CD4-positive, alpha-beta T cell (primary cell): ENCODE measurements around the gene FMNL1. TPM values are rescaled to one million over a fixed set of nuclear protein-coding genes. Genes with fewer than 3 reads are reported as not detected.

Experiments used
- ATAC-seq: fragments of 200-7000 bp; cut with Tn5 transposase; one replicate; pipeline ENCODE4 v1.10.0; 2022; ENCODE audit warnings: mild to moderate bottlenecking; ENCODE audit not compliant: poor library complexity
- CTCF ChIA-PET: fragments of 350-600 bp; sonication (Branson Sonifier 250); formaldehyde crosslinking; loops from one replicate; lab custom pipeline; 2021; ENCODE audit warnings: antibody characterized with exemption, inconsistent platforms; lab: Charles Lee
- POLR2A ChIA-PET: fragments of 350-600 bp; sonication (Branson Sonifier 250); formaldehyde crosslinking; loops from one replicate; lab custom pipeline; 2021; ENCODE audit warnings: antibody characterized with exemption, inconsistent platforms; lab: Charles Lee
- DNase-seq, 14 experiments: peaks; one replicate each; pipeline ENCODE4 v3.0.0-alpha.2; 2013 to 2020; ENCODE audit warnings: mixed read lengths in 2 of 14
- H3K27ac ChIP-seq, 2 donors: one replicate each; pipeline versions ENCODE4 v1.5.1 to v1.7.0; 2013; ENCODE audit warnings: low read length in 2 of 2, low read depth in 1 of 2, mild to moderate bottlenecking in 1 of 2
- H3K27me3 ChIP-seq, 2 experiments: 1 replicate in 1 of 2; 2 replicates in 1 of 2; pipeline versions ENCODE4 v1.6.1 to v1.7.0; 2013; ENCODE audit warnings: low read length in 2 of 2, control low read depth in 1 of 2, mild to moderate bottlenecking in 1 of 2, moderate library complexity in 1 of 2; ENCODE audit not compliant: insufficient read depth in 2 of 2, control insufficient read depth in 1 of 2
- H3K36me3 ChIP-seq: one replicate; pipeline ENCODE4 v1.6.1; 2013; ENCODE audit warnings: low read length, control low read depth; ENCODE audit not compliant: insufficient read depth
- H3K4me1 ChIP-seq: one replicate; pipeline ENCODE4 v1.6.1; 2013; ENCODE audit warnings: low read length, control low read depth; ENCODE audit not compliant: insufficient read depth
- H3K4me3 ChIP-seq: one replicate; pipeline ENCODE4 v1.5.1; 2013; ENCODE audit warnings: mild to moderate bottlenecking, low read length, moderate library complexity
- H3K9me3 ChIP-seq, 2 experiments: 1 replicate in 1 of 2; 2 replicates in 1 of 2; pipeline versions ENCODE4 v1.6.1 to v1.7.0; 2013; ENCODE audit warnings: low read length in 2 of 2, mild to moderate bottlenecking in 2 of 2, control low read depth in 1 of 2, moderate library complexity in 1 of 2; ENCODE audit not compliant: control insufficient read depth in 1 of 2, insufficient read depth in 1 of 2
- H3K27ac Mint-ChIP-seq: one replicate; pipeline ENCODE4 v1.8.0; 2020; ENCODE audit warnings: mixed read lengths
- H3K27me3 Mint-ChIP-seq: one replicate; pipeline ENCODE4 v1.8.0; 2021; ENCODE audit warnings: mixed read lengths
- H3K36me3 Mint-ChIP-seq: one replicate; pipeline ENCODE4 v1.8.0; 2021; ENCODE audit warnings: low read depth, mixed read lengths
- H3K4me1 Mint-ChIP-seq: one replicate; pipeline ENCODE4 v1.8.0; 2021; ENCODE audit warnings: low read depth, mixed read lengths
- H3K4me3 Mint-ChIP-seq: one replicate; pipeline ENCODE4 v1.8.0; 2020; ENCODE audit warnings: mild to moderate bottlenecking, mixed read lengths
- H3K9me3 Mint-ChIP-seq: one replicate; pipeline ENCODE4 v1.8.0; 2020; ENCODE audit warnings: mixed read lengths
- intact Hi-C, 2 experiments: fragments of 100-400 bp; cut with DNase I in 1 of 2; cut with micrococcal nuclease in 1 of 2; formaldehyde crosslinking; loops; one replicate each; pipeline versions ENCODE4 v1.15.1 to v1.9.0; 2023 to 2025; cut with DNase I, micrococcal nuclease
- total RNA-seq, 174 experiments: library from RNA in 2 of 174; stranded (reverse) in 2 of 174; gene quantifications; one replicate each; pipeline ENCODE4 v1.2.3 and lab custom pipeline; 2021 to 2026
- TF ChIP-seq, protein P1 (sequence below): fragments of 200-600 bp; IDR thresholded peaks from one replicate; pipeline ENCODE4 v1.8.0; 2022; ENCODE audit warnings: antibody characterized with exemption, mild to moderate bottlenecking

Gene FMNL1
- total RNA-seq, 2 experiments from 2014 or later: 378 to 387 TPM

DNA sequence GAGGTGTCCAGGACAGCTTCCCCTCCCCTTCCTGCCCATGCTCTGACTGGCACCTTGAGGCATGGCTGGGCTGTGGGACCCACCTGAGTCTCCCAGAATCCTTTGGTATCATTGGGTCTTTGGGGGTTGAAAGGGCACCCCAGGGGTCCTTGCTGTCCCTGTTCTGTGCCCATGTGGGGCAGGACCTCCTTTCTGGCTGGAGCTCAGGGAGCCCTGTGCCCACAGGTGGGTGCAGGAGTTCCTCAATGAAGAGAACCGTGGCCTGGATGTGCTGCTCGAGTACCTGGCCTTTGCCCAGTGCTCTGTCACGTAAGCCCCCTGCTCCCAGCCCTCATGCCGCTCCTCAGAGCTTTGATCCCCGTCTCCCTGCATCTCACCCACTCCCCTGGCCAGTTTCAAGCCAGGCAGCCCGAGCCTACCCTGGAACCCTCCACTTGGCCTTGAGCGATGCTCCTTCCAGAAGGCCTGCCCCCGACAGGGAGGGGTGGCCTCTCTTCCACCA is 11.8 kb downstream of the FMNL1 start:
- no peaks in the 10 kb centered on the region for H3K27me3 Mint-ChIP-seq
- no peaks in the 10 kb centered on the region for H3K9me3 ChIP-seq
- peaks cover 84% of the 10 kb centered on the region for H3K36me3 ChIP-seq
- TF ChIP-seq, protein P1, sequence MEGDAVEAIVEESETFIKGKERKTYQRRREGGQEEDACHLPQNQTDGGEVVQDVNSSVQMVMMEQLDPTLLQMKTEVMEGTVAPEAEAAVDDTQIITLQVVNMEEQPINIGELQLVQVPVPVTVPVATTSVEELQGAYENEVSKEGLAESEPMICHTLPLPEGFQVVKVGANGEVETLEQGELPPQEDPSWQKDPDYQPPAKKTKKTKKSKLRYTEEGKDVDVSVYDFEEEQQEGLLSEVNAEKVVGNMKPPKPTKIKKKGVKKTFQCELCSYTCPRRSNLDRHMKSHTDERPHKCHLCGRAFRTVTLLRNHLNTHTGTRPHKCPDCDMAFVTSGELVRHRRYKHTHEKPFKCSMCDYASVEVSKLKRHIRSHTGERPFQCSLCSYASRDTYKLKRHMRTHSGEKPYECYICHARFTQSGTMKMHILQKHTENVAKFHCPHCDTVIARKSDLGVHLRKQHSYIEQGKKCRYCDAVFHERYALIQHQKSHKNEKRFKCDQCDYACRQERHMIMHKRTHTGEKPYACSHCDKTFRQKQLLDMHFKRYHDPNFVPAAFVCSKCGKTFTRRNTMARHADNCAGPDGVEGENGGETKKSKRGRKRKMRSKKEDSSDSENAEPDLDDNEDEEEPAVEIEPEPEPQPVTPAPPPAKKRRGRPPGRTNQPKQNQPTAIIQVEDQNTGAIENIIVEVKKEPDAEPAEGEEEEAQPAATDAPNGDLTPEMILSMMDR: no peak
- H3K4me1 ChIP-seq: peaks cover 85% of the 10 kb centered on the region
- CTCF ChIA-PET: interaction anchor here (0.7 to 1.1 kb wide), 3 partner anchors 14 to 152 kb away, joined by 3 to 5 read pairs (median 4); no protein-coding TSS in a partner anchor
- H3K27me3 ChIP-seq: no peaks in the 10 kb centered on the region
- H3K4me3 ChIP-seq: no peak overlapping the region
- H3K4me3 Mint-ChIP-seq: no peak overlapping the region
- DNase-seq: no peak
- no peak for ATAC-seq
- peaks cover 76% of the 10 kb centered on the region for H3K4me1 Mint-ChIP-seq
- peak overlapping the region; percentile 100 for H3K27ac Mint-ChIP-seq
- POLR2A ChIA-PET: interaction anchor here (12.1 kb wide), 1 partner anchor 13 kb away, joined by 262 read pairs; the partner anchor contains the start of gene FMNL1
- H3K27ac ChIP-seq: peak overlapping the region in 1 of 2 donors; percentile 52
- intact Hi-C loops: no loop called here
- H3K9me3 Mint-ChIP-seq: no peaks in the 10 kb centered on the region
- H3K36me3 Mint-ChIP-seq: peaks cover 68% of the 10 kb centered on the region

DNA sequence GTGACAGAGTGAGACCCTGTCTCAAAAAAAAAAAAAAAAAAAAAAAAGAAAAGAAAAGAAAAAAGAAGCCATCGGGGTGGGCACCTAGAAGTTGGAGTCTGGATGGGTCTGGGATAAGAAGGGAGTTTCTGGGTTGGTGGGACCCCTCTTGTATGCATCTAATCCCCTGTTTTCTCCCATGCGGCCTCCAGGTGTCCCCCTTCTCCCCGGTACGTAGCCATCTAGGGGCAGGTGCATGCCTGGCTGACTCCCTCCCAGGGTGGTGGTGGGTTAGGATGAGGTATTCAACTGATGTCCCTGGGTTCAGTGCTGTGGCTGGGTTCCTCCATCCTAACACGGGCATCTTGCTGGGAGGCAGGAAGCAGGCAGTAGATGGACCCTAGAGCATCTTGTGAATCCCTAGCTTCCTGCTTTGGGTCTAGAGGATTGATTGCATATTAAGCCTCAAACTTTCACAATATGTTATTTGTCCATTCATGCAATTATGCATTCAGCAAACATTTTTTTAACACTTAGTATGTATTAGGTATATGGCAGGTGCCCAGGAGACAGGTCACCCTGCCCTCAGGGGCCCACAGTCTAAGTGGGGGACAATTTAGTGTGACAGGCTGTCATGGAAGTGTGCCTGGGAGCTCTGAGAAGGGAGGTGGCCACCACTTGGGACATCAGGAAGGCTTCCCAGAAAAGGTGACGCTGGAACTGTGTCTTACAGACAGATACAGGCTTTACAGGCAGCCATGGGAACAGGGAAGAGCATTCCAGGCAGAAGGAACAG is 13.1 kb downstream of the FMNL1 start:
- H3K36me3 Mint-ChIP-seq: peaks cover 73% of the 10 kb centered on the region
- H3K4me3 Mint-ChIP-seq: no peak overlapping the region
- peak overlapping the region; percentile 100 for H3K27ac Mint-ChIP-seq
- no peaks in the 10 kb centered on the region for H3K9me3 ChIP-seq
- no peaks in the 10 kb centered on the region for H3K27me3 Mint-ChIP-seq
- intact Hi-C loops: loop anchor here (1.0 to 2.0 kb wide), 4 partner anchors 16 to 150 kb away; no protein-coding TSS in a partner anchor
- H3K4me1 ChIP-seq: peaks cover 80% of the 10 kb centered on the region
- POLR2A ChIA-PET: interaction anchor here (0.6 to 12.1 kb wide), 6 partner anchors 9 to 74 kb away, joined by 3 to 262 read pairs (median 5); partner anchors contain the start of genes FMNL1 and HEXIM2
- no peaks in the 10 kb centered on the region for H3K9me3 Mint-ChIP-seq
- TF ChIP-seq, protein P1: peak; percentile 65
- H3K27me3 ChIP-seq: no peaks in the 10 kb centered on the region
- ATAC-seq (peak; percentile 77), DNase-seq (peak in 11 of 14 experiments; percentile 42 to 82 (median 56))
- peaks cover 91% of the 10 kb centered on the region for H3K36me3 ChIP-seq
- H3K27ac ChIP-seq: peak overlapping the region; percentile 37 to 41
- H3K4me3 ChIP-seq: no peak overlapping the region
- peaks cover 70% of the 10 kb centered on the region for H3K4me1 Mint-ChIP-seq
- CTCF ChIA-PET: interaction anchor here (0.6 to 6.5 kb wide), 19 partner anchors 10 to 827 kb away, joined by 3 to 112 read pairs (median 5); partner anchors contain the start of genes ACBD4, FMNL1 and MAP3K14

DNA sequence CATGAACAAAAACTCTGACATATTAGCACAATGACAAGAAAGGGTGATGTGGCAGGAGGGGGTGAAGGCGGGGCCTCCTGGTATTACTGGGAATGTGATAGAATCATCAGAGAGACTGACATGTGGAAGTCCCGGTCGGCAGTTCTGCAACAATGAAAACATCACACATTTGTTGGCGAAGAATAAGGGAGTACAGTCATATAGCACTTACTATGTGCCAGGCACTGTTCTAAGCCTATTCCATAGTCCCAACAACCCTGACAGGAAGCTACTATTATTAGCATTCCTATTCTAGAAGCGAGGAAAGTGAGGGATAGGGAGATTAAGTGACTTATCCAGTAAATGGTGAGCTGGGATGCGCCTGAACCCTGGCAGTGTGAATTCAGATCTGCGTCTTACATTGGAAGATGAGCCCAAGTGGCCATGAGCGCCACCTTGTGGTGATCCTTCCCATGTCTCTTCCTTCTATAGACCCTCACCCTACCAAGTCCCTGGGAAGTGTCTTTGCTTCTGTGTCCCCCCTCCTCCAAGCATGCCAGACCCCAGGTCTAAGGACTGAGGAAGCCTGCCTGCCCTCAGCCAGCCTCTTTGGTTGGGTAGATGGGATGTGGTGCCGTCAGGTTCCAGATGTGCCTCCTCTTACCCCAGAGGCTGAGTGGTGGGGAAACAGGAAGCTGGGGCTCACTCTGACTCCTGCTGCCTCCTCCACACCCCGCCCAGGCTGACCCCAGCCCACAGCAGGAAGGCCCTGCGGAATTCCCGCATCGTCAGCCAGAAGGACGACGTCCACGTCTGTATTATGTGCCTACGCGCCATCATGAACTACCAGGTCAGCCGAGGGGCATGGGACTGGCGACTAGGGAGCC is 14.0 kb downstream of the FMNL1 start:
- Mint-ChIP-seq H3K27ac (peak overlapping the region; percentile 100), H3K36me3 (peaks cover 81% of the 10 kb centered on the region), H3K27me3 (no peaks in the 10 kb centered on the region), H3K9me3 (no peaks in the 10 kb centered on the region), H3K4me3 (peak overlapping the region; percentile 39), H3K4me1 (peaks cover 65% of the 10 kb centered on the region)
- ATAC-seq (peak; percentile 63), DNase-seq (peak; percentile 70 to 92 (median 78))
- Histone ChIP-seq H3K9me3 (no peaks in the 10 kb centered on the region), H3K27ac (peak overlapping the region; percentile 41 to 44), H3K4me1 (peaks cover 76% of the 10 kb centered on the region), H3K4me3 (no peak overlapping the region), H3K36me3 (peaks cover 96% of the 10 kb centered on the region), H3K27me3 (no peaks in the 10 kb centered on the region)
- intact Hi-C loops: loop anchor here (1.0 to 2.0 kb wide), 4 partner anchors 16 to 150 kb away; no protein-coding TSS in a partner anchor
- CTCF ChIA-PET: interaction anchor here (0.7 to 6.5 kb wide), 16 partner anchors 11 to 152 kb away, joined by 3 to 112 read pairs (median 6); partner anchors contain the start of genes ACBD4, FMNL1 and MAP3K14
- TF ChIP-seq, protein P1: peak; percentile 93
- POLR2A ChIA-PET: interaction anchor here (0.7 to 12.1 kb wide), 6 partner anchors 8 to 75 kb away, joined by 3 to 262 read pairs (median 5); partner anchors contain the start of genes FMNL1 and HEXIM2
